ENCODE data around the gene LZTR1.

DNA sequence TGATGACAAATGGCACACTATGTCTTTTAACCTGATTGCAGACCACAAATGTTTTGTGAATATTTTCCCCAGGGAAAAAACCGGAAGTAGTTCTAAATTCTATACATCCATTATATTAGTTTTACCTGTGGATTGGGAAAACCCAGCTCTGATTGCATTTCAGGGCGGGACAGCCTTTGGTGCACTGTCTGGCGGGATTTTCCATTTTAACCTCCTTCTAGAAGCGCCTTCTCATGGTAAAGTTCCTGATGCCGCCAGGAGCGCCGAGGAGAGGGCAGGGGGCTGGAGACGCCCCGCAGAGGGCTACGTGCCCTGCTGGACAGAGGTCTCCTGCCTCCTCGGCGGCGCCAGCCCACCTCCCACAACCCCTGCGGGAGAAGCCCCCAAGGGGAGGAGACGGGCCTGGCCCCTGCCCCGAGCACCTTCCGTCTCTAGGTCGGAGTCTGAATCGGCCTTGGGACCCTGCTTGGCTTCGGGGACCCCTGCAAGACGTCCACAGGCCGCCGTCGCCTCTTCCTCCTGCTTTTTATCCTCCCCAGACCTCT is 31.6 kb downstream of the LZTR1 start:
- TF ChIP-seq EZH2phosphoT487 (IDR thresholded peaks at IDR 0.05; ENCODE audit: insufficient read depth, low read depth) (no peak), EZH2 (IDR thresholded peaks at IDR 0.05; ENCODE audit: insufficient read depth, poor library complexity, severe bottlenecking) (no peak)

Data from GM23248 (cell line).